Measurements from ENCODE around the gene EXOSC10.
"Not testable (repeated sequence)": the region's sequence is repeated elsewhere in the genome, so short reads cannot be mapped to it uniquely, and the experiment has no call there.

The EXOSC10 gene

DNA sequence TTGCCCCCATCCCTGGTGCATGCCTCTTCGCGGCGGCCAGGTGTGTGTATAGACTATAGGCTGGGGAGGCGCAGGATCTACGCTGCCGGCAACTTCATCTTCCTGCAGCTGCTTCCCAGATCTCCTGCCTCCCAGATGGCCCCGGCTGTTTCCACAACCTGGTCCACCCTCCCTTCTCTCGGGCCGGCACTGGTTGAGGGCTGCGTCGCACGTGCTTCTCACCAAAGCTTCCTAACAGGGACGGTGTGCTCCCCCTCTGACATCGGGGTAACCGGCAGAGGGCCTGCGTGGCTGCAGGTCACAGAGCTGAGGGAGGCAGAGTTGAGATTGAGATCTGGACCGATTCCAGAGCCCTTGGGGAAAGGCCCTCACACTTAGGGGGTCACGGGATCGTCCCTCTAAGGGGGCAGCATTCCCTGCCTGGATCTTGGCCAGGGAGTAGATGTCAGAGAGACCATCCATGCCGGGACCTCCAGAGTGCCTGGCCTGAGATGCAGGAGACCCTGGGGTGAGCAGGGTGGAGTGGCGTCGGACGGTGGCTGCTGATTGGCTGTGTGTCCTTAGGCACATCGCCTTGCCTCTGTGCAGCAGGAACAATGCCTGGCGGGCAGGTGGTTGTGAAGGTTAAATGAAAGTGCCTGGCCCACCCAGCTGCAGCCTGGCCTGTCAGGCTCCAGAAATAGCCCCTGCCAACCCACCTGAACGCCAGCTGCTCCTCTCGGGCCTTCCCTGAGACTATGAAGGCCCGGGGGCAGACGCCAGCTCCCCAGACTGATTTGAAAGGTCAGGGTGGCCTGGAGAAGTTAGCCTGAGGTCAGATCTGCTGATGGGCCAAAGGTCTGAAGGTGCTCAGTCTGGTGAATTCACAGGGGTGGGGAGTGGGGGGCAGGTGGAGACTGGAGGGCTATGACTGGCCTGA is 46.6 kb downstream of the EXOSC10 start:
- no peak for DNase-seq
- in situ Hi-C loops (cut with HindIII; ENCODE audit: low pct_ligation_motif_present, low pct_unique_long_range_greater_than_20kb, low sequenced_read_pairs), result no loop called here

DNA sequence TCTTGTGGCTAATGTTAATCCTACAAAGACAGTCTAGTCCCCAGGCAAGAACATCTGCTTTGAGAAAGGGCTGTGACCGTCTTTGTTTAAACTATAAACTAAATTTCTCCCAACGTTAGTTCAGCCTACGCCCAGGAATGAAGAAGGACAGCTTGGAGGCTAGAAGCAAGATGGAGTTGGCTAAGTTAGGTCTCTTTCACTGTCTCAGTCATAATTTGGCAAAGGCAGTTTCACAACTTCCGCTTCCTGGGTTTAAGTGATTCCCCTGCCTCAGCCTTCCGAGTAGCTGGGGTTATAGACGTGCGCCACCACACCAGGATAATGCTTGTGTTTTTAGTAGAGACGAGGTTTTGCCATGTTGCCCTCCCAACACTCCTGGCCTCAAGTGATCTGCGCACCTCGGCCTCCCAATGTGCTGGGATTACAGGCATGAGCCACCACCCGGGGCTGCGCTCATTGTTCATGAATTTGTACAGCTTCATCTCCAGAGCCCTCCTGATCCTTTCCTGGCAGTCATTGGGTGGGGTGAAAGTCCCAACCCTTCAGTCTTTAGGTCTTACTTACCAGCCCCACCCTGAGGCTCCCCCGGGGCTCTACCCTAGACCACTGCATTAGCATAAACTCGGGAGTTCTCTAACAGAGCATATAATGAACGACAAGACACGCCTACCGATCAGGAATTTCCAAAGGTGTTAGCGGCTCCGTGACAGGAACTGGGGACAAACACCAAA is 47.7 kb downstream of the EXOSC10 start:
- in situ Hi-C loops (cut with HindIII; ENCODE audit: low pct_ligation_motif_present, low pct_unique_long_range_greater_than_20kb, low sequenced_read_pairs), result no loop called here
- no peak for DNase-seq

- DNase-seq; in situ Hi-C loops (cut with HindIII; ENCODE audit: low pct_ligation_motif_present, low pct_unique_long_range_greater_than_20kb, low sequenced_read_pairs): not testable (repeated sequence)
These were observed 48.5 kb downstream of the EXOSC10 start for GRCh38 chr1:11051121-11051520.

DNA sequence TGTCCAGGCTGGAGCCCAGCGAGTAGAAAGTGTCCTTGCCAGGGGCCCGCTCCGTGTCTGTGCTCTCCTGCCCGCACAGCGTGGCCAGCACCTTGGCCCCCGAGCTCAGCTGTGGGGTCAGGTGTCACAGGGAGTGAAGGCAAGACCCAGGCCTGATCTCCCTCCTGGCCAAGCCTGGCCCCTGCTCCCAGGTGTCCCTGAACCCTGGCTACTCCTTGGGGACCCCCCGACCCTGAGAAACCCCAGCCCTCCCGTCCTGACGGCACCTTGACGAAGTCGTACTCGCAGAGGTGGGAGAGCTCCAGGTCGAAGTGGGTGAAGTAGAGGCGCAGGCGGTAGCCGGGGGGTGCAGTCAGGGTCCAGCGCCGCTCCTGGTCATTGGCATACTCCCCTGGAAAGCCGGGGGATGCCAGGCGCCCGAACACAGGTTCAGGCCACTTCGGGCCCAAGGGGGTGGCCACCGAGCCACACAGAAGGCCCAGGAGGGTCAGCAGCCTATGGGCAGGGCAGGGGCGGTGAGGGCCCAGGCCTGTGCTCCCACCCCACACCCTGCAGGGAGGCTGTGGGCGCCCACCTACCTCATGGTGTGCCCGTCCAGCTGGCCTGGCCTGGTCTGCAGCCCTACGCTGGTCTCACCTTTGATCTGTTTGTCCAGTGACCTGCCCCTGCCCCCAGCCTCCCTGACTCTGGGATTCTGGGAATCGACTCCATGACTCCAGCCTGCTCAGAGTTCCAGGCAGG is 52.9 kb downstream of the EXOSC10 start, which contains the start of gene MASP2:
Gene MASP2 (minus strand): TSS at position 615 of the 741 bp plus-strand sequence. CDS start 32 bp downstream, at position 583.
- in situ Hi-C loops (cut with HindIII; ENCODE audit: low pct_ligation_motif_present, low pct_unique_long_range_greater_than_20kb, low sequenced_read_pairs), result no loop called here
- no peak for DNase-seq

- in situ Hi-C loops (cut with HindIII; ENCODE audit: low pct_ligation_motif_present, low pct_unique_long_range_greater_than_20kb, low sequenced_read_pairs), result no loop called here
These were observed 53.5 kb downstream of the EXOSC10 start for GRCh38 chr1:11046270-11046566.

GRCh38 chr1:11045428-11046269 is 54.0 kb downstream of the EXOSC10 start:
- no peak for DNase-seq
- in situ Hi-C loops (cut with HindIII; ENCODE audit: low pct_ligation_motif_present, low pct_unique_long_range_greater_than_20kb, low sequenced_read_pairs), result no loop called here

More at GRCh38 chr1:11046270-11046566, 53.5 kb downstream of the EXOSC10 start:
- DNase-seq, result no peak

- in situ Hi-C loops (cut with HindIII; ENCODE audit: low pct_ligation_motif_present, low pct_unique_long_range_greater_than_20kb, low sequenced_read_pairs), result no loop called here
- DNase-seq, result no peak
These were observed 54.7 kb downstream of the EXOSC10 start for GRCh38 chr1:11044849-11045427.

DNA sequence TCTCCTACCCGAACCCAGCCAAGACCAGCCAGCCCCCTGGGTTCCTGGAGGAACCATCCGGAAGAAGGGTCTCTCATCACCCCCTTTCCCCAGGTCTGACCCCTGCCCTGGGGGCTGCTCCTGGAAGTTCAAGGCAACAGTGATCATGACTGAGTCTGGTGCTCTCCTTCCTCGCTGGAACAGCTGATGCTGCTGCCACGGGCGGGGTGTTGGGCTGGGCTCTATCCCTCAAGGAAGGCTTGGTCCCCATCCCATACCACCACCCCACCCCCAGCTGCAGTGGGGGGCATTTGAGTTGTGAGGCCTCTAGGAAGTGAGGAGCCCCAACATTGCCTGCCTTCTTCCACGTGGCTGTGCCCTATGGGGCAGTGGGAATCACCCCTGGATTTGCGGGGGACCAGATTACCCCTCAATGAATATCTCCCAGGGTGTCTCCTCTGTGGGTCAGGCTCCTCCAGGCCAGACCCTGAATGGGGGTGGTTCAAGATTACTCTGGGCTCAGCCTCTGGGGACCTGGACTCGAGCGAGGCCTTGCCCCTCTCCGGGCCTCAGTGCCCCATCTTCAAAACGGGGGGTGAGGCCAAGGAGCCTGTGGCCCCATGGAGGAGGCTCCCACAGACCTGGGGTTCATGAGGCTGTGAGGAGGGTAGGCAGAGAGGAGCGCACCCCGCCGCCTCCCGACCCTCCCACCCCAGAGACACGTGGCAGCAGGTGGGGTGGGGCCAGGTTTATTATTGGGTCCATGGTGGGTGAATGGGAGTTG is 55.4 kb downstream of the EXOSC10 start:
- in situ Hi-C loops (cut with HindIII; ENCODE audit: low pct_ligation_motif_present, low pct_unique_long_range_greater_than_20kb, low sequenced_read_pairs), result no loop called here
- DNase-seq, result no peak

- in situ Hi-C loops (cut with HindIII; ENCODE audit: low pct_ligation_motif_present, low pct_unique_long_range_greater_than_20kb, low sequenced_read_pairs), result no loop called here
- DNase-seq, result no peak
These were observed 56.4 kb downstream of the EXOSC10 start for GRCh38 chr1:11042995-11043874.

DNA sequence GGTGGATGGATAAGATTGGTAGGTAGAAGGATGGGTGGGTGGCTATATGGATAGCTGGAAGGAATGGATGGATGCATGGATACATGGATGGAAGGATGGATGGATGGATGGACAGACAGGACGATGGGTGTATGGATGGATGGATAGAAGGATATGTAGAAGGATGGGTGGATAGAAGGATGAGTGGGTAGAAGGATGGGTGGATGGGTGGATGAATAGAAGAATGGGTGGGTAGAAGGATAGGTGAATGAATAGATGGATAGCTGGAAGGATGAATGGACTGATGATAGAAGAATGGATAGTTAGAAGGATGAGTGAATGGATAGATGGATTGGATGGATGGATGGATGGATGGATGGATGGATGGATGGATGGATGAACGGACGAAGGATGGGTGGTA is 57.6 kb downstream of the EXOSC10 start:
- in situ Hi-C loops (cut with HindIII; ENCODE audit: low pct_ligation_motif_present, low pct_unique_long_range_greater_than_20kb, low sequenced_read_pairs), result no loop called here

GRCh38 chr1:11041048-11041447 is 58.6 kb downstream of the EXOSC10 start:
- in situ Hi-C loops (cut with HindIII; ENCODE audit: low pct_ligation_motif_present, low pct_unique_long_range_greater_than_20kb, low sequenced_read_pairs), result no loop called here
- no peak for DNase-seq

More for the DNA sequence above, 57.6 kb downstream of the EXOSC10 start:
- DNase-seq, result no peak

DNA sequence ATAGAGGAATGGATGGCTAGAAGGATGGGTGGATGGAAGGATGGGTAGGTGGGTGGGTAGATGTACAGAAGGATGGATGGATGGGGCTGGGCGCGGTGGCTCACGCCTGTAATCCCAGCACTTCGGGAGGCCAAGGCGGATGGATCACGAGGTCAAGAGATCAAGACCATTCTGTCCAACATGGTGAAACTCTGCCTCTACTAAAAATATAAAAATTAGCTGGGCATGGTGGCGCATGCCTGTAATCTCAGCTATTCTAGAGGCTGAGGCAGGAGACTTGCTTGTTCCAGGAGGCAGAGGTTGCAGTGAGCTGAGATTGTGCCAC is 59.6 kb downstream of the EXOSC10 start:
- DNase-seq; in situ Hi-C loops (cut with HindIII; ENCODE audit: low pct_ligation_motif_present, low pct_unique_long_range_greater_than_20kb, low sequenced_read_pairs): not testable (repeated sequence)

GRCh38 chr1:11039351-11040104 is 60.1 kb downstream of the EXOSC10 start:
- no peak for DNase-seq
- in situ Hi-C loops (cut with HindIII; ENCODE audit: low pct_ligation_motif_present, low pct_unique_long_range_greater_than_20kb, low sequenced_read_pairs), result no loop called here

DNA sequence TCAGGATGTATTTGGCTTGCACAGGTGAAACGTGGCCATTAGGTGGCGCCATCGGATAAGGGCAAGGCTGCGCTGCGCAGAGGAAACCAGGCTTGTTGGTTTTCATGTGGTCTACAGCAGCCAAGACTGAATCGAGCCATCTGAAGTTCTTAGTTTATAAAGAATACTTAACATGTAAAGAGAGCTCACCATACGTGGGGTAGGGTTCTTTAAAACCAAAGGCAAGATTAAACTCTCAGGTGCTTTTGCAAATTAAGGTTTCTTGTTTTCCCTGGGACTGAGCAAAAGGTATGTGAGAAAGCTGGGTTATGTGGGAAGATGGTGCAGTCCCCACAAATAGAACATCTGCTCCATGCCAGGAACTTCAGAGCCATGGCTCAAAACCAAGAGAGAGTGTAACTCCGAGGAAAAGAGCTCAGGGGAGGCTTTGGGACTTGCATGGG is 61.9 kb downstream of the EXOSC10 start:
- in situ Hi-C loops (cut with HindIII; ENCODE audit: low pct_ligation_motif_present, low pct_unique_long_range_greater_than_20kb, low sequenced_read_pairs), result no loop called here
- DNase-seq, result peak; percentile 75

GRCh38 chr1:11037019-11037739 is 62.5 kb downstream of the EXOSC10 start:
- DNase-seq; in situ Hi-C loops (cut with HindIII; ENCODE audit: low pct_ligation_motif_present, low pct_unique_long_range_greater_than_20kb, low sequenced_read_pairs): not testable (repeated sequence)

All from ACHN (cell line).